ENCODE data around the gene KIF5A. TPM values are rescaled to one million over a fixed set of nuclear protein-coding genes. Genes with fewer than 3 reads are reported as not detected.
"Not testable (repeated sequence)": the region's sequence is repeated elsewhere in the genome, so short reads cannot be mapped to it uniquely, and the experiment has no call there.

KIF5A gene
- total RNA-seq, 1 donor from 2014 or later, result 1.8 TPM

GRCh38 chr12:57583008-57583831, 33.4 kb downstream of the KIF5A start:
- no peak overlapping the region for H3K27ac Mint-ChIP-seq
- H3K9me3 Mint-ChIP-seq, result no peaks in the 10 kb centered on the region
- peak; percentile 92 for DNase-seq
- no peak overlapping the region for H3K4me3 Mint-ChIP-seq
- intact Hi-C loops (cut with micrococcal nuclease), result loop anchor here (1.0 to 5.0 kb wide), 3 partner anchors 38 to 159 kb away; partner anchors contain the start of gene OS9
- peaks cover 3% of the 10 kb centered on the region for H3K4me1 Mint-ChIP-seq
- H3K36me3 Mint-ChIP-seq (ENCODE audit: low read depth), result no peaks in the 10 kb centered on the region
- H3K27me3 Mint-ChIP-seq, result peaks cover 10% of the 10 kb centered on the region

GRCh38 chr12:57584050-57584449, 34.2 kb downstream of the KIF5A start:
- no peaks in the 10 kb centered on the region for H3K9me3 Mint-ChIP-seq
- DNase-seq, result no peak
- peaks cover 3% of the 10 kb centered on the region for H3K4me1 Mint-ChIP-seq
- H3K36me3 Mint-ChIP-seq (ENCODE audit: low read depth), result no peaks in the 10 kb centered on the region
- no peak overlapping the region for H3K4me3 Mint-ChIP-seq
- no peak overlapping the region for H3K27ac Mint-ChIP-seq
- peaks cover 10% of the 10 kb centered on the region for H3K27me3 Mint-ChIP-seq
- intact Hi-C loops (cut with micrococcal nuclease), result loop anchor here (5.0 kb wide), 1 partner anchor 108 kb away; the partner anchor contains the start of gene OS9

GRCh38 chr12:57584690-57585089, 34.8 kb downstream of the KIF5A start:
- Mint-ChIP-seq H3K9me3 (no peaks in the 10 kb centered on the region), H3K27me3 (peaks cover 10% of the 10 kb centered on the region), H3K36me3 (ENCODE audit: low read depth) (no peaks in the 10 kb centered on the region), H3K4me1 (peaks cover 3% of the 10 kb centered on the region), H3K4me3 (no peak overlapping the region), H3K27ac (no peak overlapping the region)
- DNase-seq, result no peak
- intact Hi-C loops (cut with micrococcal nuclease), result loop anchor here (5.0 kb wide), 1 partner anchor 108 kb away; the partner anchor contains the start of gene OS9

DNA sequence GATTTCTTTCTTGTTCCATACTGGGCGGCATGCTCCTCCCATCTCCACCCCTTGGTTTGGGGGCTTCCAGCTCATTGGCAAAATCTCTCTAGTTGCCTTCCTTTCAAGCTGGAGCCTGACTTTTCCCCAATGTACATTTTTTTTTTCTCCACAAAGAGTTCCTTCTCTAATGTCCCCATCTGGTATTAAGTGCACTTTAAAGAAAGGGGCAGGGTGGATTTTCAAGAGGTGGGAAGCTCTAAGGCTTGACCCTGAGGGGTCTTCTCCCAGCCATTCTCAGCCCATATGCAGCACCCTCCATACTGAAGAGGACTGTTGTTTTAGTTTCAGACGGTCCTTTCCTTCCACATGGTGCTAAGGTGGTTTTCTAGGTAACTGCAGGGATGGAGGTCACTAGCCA, 35.3 kb downstream of the KIF5A start:
- Mint-ChIP-seq H3K27me3 (peaks cover 10% of the 10 kb centered on the region), H3K4me3 (no peak overlapping the region), H3K4me1 (peaks cover 3% of the 10 kb centered on the region), H3K9me3 (no peaks in the 10 kb centered on the region), H3K27ac (no peak overlapping the region), H3K36me3 (ENCODE audit: low read depth) (no peaks in the 10 kb centered on the region)
- DNase-seq, result no peak
- intact Hi-C loops (cut with micrococcal nuclease), result no loop called here

- intact Hi-C loops (cut with micrococcal nuclease), result no loop called here
Measured at GRCh38 chr12:57586128-57586527, 36.3 kb downstream of the KIF5A start.

GRCh38 chr12:57586832-57587429, 37.1 kb downstream of the KIF5A start:
- H3K36me3 Mint-ChIP-seq (ENCODE audit: low read depth), result no peaks in the 10 kb centered on the region
- H3K9me3 Mint-ChIP-seq, result no peaks in the 10 kb centered on the region
- H3K4me3 Mint-ChIP-seq, result no peak overlapping the region
- H3K4me1 Mint-ChIP-seq, result peaks cover 13% of the 10 kb centered on the region
- DNase-seq, result no peak
- intact Hi-C loops (cut with micrococcal nuclease), result no loop called here
- no peak overlapping the region for H3K27ac Mint-ChIP-seq
- peaks cover 10% of the 10 kb centered on the region for H3K27me3 Mint-ChIP-seq

More at GRCh38 chr12:57586128-57586527, 36.3 kb downstream of the KIF5A start:
- H3K9me3 Mint-ChIP-seq, result no peaks in the 10 kb centered on the region
- DNase-seq, result no peak
- H3K27me3 Mint-ChIP-seq, result peaks cover 10% of the 10 kb centered on the region
- no peak overlapping the region for H3K27ac Mint-ChIP-seq
- H3K4me1 Mint-ChIP-seq, result peaks cover 9% of the 10 kb centered on the region
- no peak overlapping the region for H3K4me3 Mint-ChIP-seq
- H3K36me3 Mint-ChIP-seq (ENCODE audit: low read depth), result no peaks in the 10 kb centered on the region

- H3K27me3 Mint-ChIP-seq; H3K27ac Mint-ChIP-seq; intact Hi-C loops (cut with micrococcal nuclease); H3K4me3 Mint-ChIP-seq; H3K9me3 Mint-ChIP-seq; DNase-seq; H3K36me3 Mint-ChIP-seq (ENCODE audit: low read depth): not testable (repeated sequence)
- H3K4me1 Mint-ChIP-seq, result peaks cover 25% of the 10 kb centered on the region
Measured at GRCh38 chr12:57588951-57589610, 39.2 kb downstream of the KIF5A start.

DNA sequence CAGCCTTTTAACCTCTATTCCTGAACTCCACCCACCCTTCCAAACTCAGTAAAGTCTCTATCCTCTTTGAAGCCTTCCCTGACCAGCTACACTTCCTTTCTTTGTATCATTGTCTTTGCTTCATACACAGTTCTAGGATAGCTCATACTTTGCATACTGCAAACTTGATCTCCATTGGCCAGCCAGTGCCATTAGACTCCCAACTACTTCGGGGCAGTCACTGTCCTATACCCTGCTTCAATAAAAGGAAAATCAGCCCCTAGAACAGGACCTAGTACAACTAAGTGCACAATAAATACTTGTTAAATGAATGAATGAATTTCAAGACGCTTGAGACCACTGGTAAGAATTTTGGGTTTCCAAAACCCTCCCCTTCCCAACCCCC, 40.6 kb downstream of the KIF5A start:
- H3K4me3 Mint-ChIP-seq, result peak overlapping the region; percentile 89

GRCh38 chr12:57590864-57591781, 41.3 kb downstream of the KIF5A start, which contains the start of gene PIP4K2C:
PIP4K2C (plus strand) TSS chr12:57591192; CDS start chr12:57591290, 98 bp downstream.
- DNase-seq, result peak; percentile 94
- Mint-ChIP-seq H3K9me3 (no peaks in the 10 kb centered on the region), H3K36me3 (ENCODE audit: low read depth) (peaks cover 13% of the 10 kb centered on the region), H3K27me3 (no peaks in the 10 kb centered on the region), H3K27ac (peak within 1 kb of the TSS; percentile 76), H3K4me1 (peaks cover 25% of the 10 kb centered on the region), H3K4me3 (peak within 1 kb of the TSS; percentile 89)
- intact Hi-C loops (cut with micrococcal nuclease), result loop anchor here (1.0 to 2.0 kb wide), 6 partner anchors 13 to 112 kb away; partner anchors contain the start of genes ARHGAP9, B4GALNT1, DTX3 and MBD6

More for the DNA sequence above, 40.6 kb downstream of the KIF5A start:
- Mint-ChIP-seq H3K27ac (peak overlapping the region; percentile 55), H3K36me3 (ENCODE audit: low read depth) (peaks cover 7% of the 10 kb centered on the region), H3K4me1 (peaks cover 25% of the 10 kb centered on the region), H3K9me3 (no peaks in the 10 kb centered on the region), H3K27me3 (peaks cover 4% of the 10 kb centered on the region)
- intact Hi-C loops (cut with micrococcal nuclease), result loop anchor here (2.0 kb wide), 4 partner anchors 30 to 112 kb away; partner anchors contain the start of genes ARHGAP9, B4GALNT1 and MBD6
- DNase-seq, result no peak

DNA sequence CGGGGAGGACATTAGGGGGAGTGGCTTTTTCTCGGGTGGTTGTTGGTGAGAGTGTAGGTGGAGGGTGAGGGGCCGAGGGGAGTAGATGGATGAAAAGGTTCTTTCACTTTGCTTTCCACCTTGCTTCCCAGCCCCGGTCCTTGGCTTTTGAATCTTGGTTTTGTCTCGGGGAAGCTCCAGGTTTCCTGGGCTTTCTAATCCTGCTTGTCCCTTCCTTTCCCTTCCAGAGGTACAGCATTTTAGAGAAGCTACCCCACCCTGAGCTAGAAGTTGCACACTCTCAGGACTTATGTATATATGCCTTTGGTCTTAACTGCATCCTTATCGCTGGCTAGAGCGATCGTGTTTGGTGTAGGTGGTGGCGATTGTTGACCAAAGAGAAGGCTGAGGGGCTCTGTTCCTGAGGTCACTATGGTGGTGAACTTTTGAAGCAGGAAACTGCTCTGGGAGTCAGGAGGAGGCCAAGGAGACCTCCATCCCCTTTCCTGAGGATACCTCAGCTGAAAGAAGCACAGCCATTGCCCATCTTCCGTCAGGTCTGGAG, 42.0 kb downstream of the KIF5A start:
- H3K4me3 Mint-ChIP-seq, result peak overlapping the region; percentile 89
- H3K27ac Mint-ChIP-seq, result peak overlapping the region; percentile 76
- peaks cover 18% of the 10 kb centered on the region for H3K36me3 Mint-ChIP-seq (ENCODE audit: low read depth)
- DNase-seq, result no peak
- no peaks in the 10 kb centered on the region for H3K27me3 Mint-ChIP-seq
- intact Hi-C loops (cut with micrococcal nuclease), result loop anchor here (1.0 to 2.0 kb wide), 6 partner anchors 12 to 113 kb away; partner anchors contain the start of genes ARHGAP9, B4GALNT1, DTX3 and MBD6
- peaks cover 25% of the 10 kb centered on the region for H3K4me1 Mint-ChIP-seq
- no peaks in the 10 kb centered on the region for H3K9me3 Mint-ChIP-seq

DNA sequence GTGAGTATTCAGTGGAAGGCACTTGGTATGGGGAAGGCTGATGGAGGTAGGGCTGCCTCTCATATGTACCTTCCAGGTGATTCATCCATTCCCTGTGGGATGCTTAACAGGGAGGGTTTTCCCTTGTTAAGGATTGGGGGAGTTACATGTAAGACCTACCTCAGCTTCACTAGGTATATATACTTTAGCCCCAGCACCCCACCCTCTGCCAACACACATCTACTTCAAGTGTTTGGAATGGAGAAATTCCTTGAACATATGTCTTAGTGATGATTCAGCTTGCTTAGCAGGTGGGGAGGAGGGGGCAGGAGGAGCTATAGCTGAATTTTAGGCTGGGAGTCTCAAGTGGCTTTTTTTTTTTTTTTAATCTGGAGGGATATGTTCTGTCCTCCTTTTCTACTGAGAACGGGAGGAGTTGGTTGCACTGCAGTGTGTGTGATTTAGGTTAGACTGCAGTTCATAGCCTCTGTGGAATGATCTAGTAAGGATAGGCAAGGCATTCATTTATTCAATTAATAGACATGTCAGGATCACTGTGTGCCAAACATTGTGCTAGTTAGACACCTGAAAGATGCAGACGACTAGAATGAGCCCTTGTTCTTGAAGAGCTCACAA, 42.8 kb downstream of the KIF5A start:
- H3K9me3 Mint-ChIP-seq, result no peaks in the 10 kb centered on the region
- H3K27me3 Mint-ChIP-seq, result no peaks in the 10 kb centered on the region
- peak overlapping the region; percentile 89 for H3K4me3 Mint-ChIP-seq
- H3K36me3 Mint-ChIP-seq (ENCODE audit: low read depth), result peaks cover 22% of the 10 kb centered on the region
- DNase-seq, result no peak
- no peak overlapping the region for H3K27ac Mint-ChIP-seq
- peaks cover 25% of the 10 kb centered on the region for H3K4me1 Mint-ChIP-seq
- intact Hi-C loops (cut with micrococcal nuclease), result no loop called here

DNA sequence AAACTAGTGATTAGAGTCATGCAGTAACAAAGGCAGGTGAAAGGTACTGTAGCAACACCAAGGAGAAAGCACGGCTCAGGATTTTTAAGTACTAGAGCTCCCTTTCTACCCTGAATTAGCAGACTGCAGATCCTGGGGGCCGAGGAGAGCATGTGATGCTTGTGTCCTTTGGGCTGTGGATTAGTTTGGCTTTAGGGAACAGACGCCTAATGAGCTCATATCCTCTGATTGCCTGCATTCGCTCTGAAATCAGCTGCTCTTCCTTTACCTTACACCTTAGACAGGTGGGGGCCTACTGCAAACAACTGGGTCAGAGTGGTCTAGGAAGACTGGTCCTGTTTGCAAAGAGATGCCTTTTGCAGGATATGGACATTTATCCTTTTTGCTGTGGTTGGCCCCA, 43.3 kb downstream of the KIF5A start:
- H3K27ac Mint-ChIP-seq, result no peak overlapping the region
- intact Hi-C loops (cut with micrococcal nuclease), result no loop called here
- peaks cover 24% of the 10 kb centered on the region for H3K36me3 Mint-ChIP-seq (ENCODE audit: low read depth)

More for the DNA sequence above, 43.3 kb downstream of the KIF5A start:
- DNase-seq, result no peak
- Mint-ChIP-seq H3K4me3 (no peak overlapping the region), H3K9me3 (no peaks in the 10 kb centered on the region), H3K4me1 (peaks cover 25% of the 10 kb centered on the region), H3K27me3 (no peaks in the 10 kb centered on the region)

Data from activated CD4-positive, alpha-beta T cell treated with anti-CD3 and anti-CD28 coated beads, Interleukin-2, amount 10 ng/mL, durations not matched to agents 24 days and 14 days (primary cell).